GM18498 (cell line): ENCODE measurements around the gene OR1J4.

Source experiments
- ATAC-seq: cut with Tn5 transposase; IDR thresholded peaks from one replicate; pipeline ENCODE4 v1.9.1; 2021; ENCODE audit warnings: mild to moderate bottlenecking, moderate library complexity; ENCODE audit not compliant: unreplicated experiment

Gene OR1J4

GRCh38 chr9:122567901-122568300 lies 49.0 kb downstream of the OR1J4 start:
- no peak for ATAC-seq
